HG02678 (cell line): ENCODE results near the gene UBE2S.

Experiments used
- ATAC-seq: cut with Tn5 transposase; IDR thresholded peaks from one replicate; pipeline ENCODE4 v1.9.1; 2021; ENCODE audit warnings: mild to moderate bottlenecking, moderate library complexity; ENCODE audit not compliant: unreplicated experiment

The UBE2S gene

DNA sequence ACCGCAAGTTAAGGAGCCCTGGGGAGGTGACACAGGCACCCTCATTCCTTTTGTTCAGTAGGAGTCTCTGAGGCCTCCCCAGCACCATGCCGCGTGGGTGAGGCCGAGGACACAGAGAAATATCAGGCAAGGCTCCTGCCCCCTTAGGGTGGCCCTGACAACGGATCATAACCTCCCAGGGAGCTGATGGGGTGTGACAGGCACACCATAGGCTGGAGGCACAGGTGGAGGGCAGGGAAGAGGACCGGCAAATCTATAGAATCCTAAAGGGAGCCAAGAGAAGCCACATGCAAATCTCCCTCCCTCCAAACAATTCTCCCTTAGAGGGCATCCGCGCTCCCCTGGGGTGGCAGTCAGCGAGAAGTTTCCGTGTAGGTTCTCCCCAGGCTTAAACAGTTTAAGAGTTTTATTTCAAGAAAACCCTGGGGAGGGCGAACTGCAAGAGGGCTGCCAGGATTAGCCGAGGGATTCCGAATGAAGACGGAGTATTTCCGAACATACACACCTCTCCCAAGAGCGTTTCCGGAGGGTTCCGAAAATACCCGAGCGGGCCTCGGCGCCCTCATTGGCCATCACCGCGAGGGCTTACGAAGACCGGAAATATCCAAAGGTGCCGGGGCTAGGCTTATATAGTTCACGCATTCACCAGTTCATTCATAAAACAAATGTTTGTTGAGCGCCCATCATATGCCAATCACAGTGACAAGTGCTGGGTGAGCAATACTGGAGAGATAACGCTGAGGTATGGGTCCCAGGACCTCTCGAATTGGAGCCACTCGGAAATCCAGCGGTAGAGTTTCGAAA, 22.5 kb downstream of the UBE2S start:
- ATAC-seq: peak; percentile 50

DNA sequence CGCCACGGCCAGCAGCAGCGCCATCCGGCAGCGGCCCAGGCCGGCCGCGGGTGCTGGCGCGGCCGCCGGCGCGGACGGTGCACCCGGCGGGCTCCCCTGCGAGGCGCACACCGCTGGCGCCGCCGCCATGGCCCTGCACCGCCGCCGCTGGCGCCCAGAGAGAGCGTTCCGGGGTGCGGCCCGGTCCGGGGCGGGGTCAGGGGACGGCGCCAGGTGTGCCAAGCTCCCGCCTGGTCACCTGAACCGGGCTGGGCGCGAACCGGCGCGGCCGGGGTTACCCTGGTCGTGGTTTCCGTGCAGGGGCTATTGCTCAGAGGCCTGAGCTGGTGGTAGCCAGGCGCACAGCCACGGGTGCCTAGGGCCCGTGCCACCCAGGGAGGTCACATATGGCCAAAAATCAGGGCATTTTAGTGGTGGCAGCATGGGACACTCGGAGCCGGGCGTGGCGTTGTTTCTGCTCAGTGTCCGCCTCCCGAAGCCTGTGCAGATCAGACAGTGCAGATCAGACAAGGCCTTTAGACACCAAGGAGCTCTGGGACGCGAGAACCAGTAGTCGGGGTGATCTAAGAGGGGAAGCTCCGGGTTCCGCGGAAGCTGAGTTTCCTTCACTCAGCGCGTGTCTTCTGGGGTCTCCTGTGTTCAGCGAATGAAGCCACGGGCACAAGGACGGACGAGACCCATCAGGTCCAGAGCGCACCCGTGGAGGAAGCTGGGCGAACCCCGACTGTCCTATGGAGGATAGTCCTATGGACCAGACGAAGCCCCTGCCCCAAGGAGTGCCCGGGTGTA, 23.3 kb downstream of the UBE2S start, which contains the start of gene TMEM238:
Gene TMEM238, minus strand, starts transcription at position 162 of the 789 bp plus-strand sequence. Its CDS starts 33 bp downstream, at position 129.
- ATAC-seq: no peak

GRCh38 chr19:55383279-55384130, 24.1 kb downstream of the UBE2S start:
- ATAC-seq: no peak

DNA sequence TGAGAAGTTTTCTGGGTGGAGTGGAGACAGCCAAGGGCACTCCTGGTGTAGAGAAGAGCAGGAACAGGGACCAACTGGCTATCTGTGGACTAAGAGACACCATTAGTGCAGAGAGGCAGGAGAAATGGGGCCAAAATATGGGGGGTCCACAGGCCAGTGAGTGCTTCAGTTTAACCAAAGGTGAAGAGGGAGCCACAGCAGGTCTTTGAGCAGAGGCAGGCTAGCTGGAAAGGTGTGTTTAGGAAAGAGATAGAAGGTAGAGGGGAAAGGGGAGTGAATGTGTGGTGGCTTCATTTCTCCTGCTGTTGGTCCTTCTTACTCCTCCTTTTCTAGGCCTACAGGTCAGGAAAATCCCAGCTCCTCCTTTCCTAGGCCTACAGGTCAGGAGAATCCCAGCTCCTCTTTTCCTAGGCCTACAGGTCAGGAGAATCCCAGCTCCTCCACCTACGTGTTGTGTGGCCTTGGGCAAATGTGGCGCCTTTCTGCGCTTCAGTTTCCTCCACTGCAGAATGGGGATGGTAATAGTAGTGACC, 25.0 kb downstream of the UBE2S start:
- ATAC-seq: no peak

- ATAC-seq: no peak
Observed at GRCh38 chr19:55382013-55382412, 25.6 kb downstream of the UBE2S start.

GRCh38 chr19:55379174-55379573, 28.4 kb downstream of the UBE2S start:
- no peak for ATAC-seq

DNA sequence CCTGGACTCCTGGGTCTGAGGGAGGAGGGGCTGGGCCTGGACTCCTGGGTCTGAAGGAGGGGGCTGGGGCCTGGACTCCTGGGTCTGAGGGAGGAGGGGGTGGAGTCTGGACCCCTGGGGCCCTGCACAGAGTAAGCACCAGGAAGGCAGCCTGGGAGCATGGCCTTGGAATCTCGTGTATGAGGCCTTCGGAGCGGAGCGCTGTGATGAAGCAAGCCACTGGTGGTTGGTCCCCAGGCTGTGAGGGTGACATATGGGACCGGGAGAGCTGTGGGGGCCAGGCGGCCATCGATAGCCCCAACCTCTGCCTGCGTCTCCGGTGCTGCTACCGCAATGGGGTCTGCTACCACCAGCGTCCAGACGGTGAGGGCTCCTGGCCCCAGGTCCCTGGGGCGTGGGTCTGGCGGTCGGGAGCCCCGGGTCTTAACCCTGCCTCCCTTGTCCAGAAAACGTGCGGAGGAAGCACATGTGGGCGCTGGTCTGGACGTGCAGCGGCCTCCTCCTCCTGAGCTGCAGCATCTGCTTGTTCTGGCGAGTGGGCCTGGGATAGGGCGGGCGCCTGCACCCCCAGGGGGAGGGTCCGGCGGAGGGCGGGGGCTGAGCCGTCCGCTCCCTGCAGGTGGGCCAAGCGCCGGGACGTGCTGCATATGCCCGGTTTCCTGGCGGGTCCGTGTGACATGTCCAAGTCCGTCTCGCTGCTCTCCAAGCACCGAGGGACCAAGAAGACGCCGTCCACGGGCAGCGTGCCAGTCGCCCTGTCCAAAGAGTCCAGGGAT, 30.0 kb downstream of the UBE2S start:
- no peak for ATAC-seq

DNA sequence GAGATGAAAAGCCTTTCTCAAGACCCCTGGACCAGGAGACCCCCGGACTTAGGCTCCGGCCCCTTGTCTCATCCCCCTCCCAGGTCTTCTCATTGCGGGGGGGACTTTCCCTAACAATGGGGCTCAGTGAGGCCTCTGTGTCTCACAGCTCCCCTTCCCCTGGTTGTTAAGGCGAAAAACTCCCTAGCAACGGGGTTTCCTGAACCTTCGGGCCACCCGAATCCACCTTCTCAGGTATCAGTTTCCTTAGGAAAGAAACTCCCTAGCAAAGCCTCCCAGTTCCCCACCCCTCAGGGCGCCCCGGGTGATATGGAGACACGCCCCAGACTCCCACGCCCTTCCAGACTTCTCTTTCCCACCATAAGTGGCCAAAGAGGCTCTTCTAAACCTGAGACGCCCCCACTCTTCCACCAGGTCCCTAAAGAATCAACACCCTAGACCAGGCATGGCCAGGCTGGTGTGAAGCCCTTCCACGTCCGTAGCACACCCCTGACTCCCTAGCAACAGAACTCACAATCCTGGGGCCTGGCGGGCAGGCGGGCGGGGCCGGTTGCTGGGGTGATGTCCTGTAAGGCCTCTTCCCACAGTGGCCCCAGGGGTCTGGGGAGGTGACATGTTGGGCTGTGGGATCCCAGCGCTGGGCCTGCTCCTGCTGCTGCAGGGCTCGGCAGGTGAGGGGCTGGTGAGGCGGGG, 31.2 kb downstream of the UBE2S start, which contains the start of gene TMEM190:
Gene TMEM190, plus strand, starts transcription at position 586 of the 693 bp plus-strand sequence. Its CDS starts 28 bp downstream, at position 614.
- ATAC-seq: no peak

- ATAC-seq: no peak
Observed at GRCh38 chr19:55373993-55374757, 33.4 kb downstream of the UBE2S start.

DNA sequence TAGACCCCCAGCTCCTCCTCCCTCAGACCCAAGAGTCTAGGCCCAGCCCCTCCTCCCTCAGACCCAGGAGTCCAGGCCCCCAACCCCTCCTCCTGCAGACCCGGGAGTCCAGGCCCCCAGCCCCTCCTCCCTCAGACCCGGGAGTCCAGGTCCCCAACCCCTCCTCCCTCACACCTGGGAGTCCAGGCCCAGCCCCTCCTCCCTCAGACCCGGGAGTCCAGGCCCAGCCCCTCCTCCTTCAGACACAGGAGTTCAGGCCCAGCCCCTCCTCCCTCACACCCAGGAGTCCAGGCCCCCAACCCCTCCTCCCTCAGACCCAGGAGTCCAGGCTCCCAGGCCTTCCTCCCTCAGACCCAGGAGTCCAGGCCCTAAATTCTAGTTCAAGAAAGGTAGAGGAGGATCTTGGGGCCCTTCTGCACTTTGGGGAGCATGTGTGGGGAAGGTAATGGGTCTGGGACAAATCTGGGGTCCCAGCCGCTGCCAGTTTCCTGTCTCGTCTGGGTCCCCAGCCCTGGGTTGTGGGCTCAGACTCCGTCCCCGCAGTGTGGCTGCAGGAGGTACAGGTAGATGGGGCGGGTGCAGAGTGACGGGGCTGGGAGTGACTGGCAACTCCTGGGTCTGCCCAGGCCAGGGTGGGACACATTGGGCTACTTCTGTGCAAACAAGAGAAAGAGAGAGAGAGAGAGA, 34.1 kb downstream of the UBE2S start:
- ATAC-seq: no peak

DNA sequence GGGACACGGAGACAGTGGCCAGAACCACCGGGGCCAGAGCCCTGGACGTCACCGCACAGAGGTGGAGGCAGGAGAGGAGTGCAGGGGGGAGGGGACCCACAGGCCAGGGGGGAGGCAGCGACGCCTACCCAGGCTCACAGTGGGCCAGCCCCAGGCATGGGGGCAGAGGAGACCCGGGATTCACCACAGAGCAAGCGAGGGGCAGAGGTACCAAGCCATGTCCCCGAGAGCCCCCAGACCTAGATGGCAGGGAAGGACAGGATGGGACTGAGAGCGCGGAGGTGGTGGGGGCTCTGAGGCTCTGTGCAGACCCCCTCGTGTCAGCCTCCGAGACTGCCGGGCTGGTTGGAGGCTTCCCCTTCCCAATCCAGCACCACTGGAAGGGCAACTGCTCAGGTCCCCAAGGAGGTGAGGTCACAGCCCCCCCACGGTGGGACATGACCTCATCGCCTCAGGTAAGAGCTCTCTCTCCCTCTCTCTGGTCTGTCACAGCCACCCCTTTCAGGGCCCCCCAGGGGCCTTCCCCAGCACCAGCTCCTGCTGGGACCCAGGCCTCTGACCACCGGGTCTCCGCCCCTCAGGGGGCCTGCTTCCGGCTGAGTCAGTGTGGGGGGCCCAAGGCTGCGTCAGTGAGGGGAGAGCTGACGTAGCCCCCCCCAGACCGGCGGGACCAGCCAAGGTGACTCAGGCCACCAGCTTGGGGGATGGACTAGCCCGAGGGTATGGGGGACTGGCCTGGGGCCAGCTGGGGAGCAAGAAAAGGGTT, 35.1 kb downstream of the UBE2S start:
- no peak for ATAC-seq

DNA sequence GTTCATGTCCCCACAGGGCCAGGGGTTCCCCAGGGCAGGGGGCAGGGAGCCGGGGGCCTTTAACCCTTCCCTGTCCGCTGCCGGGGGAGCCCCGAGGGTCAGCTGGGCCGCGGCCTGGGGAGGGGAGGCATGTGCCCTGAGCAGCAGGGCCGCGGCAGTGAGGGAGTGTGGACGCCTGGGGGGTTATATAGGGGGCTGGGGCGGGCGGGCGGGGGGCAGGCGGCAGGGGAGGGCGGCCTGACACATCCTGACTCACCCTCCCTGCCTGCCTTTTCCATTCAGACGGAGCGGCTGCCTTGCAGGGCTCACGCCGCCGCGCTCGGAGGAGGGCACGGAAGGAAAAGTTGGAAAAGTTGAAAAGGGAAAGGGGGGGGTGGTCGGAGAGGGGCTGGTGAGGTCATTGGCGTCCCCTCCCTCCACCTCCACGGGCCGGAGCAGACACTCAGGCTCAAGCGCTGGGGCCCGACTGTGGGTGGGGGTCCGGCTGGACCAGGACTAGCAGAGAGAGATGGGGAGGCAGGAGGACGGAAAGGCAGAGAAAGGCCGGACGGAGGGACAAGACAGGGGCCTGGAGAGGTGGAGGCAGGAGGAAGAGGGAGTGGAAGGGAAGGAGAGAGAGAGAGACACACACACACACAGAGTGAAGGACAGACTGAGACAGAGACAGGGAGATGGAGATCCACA, 37.1 kb downstream of the UBE2S start, which contains the start of gene IL11:
Gene IL11, minus strand, starts transcription at position 159 of the 684 bp plus-strand sequence. Its CDS starts 153 bp downstream, at position 6.
- no peak for ATAC-seq

GRCh38 chr19:55369653-55370304, 37.8 kb downstream of the UBE2S start:
- no peak for ATAC-seq

DNA sequence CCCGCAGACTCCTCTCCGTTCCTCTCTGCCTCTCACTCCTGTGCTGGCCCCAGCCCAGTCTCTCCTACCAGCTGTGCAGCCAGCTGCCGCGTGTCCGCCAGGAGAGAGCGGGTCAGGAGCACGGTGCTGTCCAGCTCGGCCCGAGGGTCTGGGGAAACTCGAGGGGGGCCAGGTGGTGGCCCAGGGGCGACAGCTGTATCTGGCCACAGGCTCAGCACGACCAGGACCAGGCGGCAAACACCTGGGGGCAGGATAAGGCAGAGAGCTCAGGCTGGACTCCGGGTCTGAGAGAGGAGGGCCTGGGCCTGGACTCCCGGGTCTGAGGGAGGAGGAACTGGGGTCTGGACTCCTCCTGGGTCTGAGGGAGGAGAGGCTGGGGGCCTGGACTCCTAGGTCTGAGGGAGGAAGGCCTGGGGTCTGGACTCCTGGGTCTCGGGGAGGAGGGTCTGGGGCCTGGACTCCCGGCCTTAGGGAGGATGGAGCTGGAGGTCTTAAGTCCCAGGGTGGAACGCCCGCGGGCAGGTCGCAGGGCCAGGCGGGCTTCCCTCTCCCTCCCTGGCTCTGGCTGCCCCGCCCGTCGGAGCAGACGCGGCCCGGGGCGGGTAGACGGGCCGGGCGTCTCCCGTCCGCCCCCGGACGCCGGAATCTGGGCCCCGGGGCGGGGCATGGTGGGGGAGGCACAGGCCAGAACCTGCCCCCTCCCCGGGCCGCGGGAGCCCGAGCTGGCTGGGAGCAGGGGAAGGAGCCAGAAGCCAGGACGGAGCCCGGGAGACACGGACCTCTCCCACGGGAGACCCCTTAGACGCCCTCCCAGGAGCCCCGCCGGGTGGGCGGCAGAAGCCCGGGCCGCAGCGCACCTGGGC, 38.7 kb downstream of the UBE2S start:
- no peak for ATAC-seq

GRCh38 chr19:55368106-55368505, 39.5 kb downstream of the UBE2S start:
- ATAC-seq: no peak
